ENCODE data around the gene NUAK2. TPM values are rescaled to one million over a fixed set of nuclear protein-coding genes. Genes with fewer than 3 reads are reported as not detected.

NUAK2 gene
- total RNA-seq, 1 donor from 2014 or later, result 4.5 TPM

- no peak for DNase-seq (ENCODE audit: extremely low spot score, unreplicated experiment)
- TF ChIP-seq CTCF (IDR thresholded peaks at IDR 0.05), result no peak
- no peaks in the 10 kb centered on the region for H3K36me3 Mint-ChIP-seq (ENCODE audit: unreplicated experiment)
- peaks cover 38% of the 10 kb centered on the region for H3K4me1 Mint-ChIP-seq (ENCODE audit: unreplicated experiment)
- peak overlapping the region; percentile 65 for H3K27ac Mint-ChIP-seq (ENCODE audit: unreplicated experiment)
- no peaks in the 10 kb centered on the region for H3K9me3 Mint-ChIP-seq (ENCODE audit: unreplicated experiment)
- H3K4me3 Mint-ChIP-seq (ENCODE audit: unreplicated experiment), result no peak overlapping the region
- peaks cover 3% of the 10 kb centered on the region for H3K27me3 Mint-ChIP-seq (ENCODE audit: unreplicated experiment)
Observed at GRCh38 chr1:205324781-205325180, 3.2 kb upstream of the NUAK2 start.

GRCh38 chr1:205323794-205324193 is 2.2 kb upstream of the NUAK2 start:
- Mint-ChIP-seq H3K36me3 (ENCODE audit: unreplicated experiment) (no peaks in the 10 kb centered on the region), H3K4me3 (ENCODE audit: unreplicated experiment) (no peak overlapping the region)

GRCh38 chr1:205321959-205322283 is 376 bp upstream of the NUAK2 start:
- Mint-ChIP-seq H3K27me3 (ENCODE audit: unreplicated experiment) (peaks cover 3% of the 10 kb centered on the region), H3K4me1 (ENCODE audit: unreplicated experiment) (peaks cover 64% of the 10 kb centered on the region), H3K4me3 (ENCODE audit: unreplicated experiment) (peak overlapping the region; percentile 2), H3K36me3 (ENCODE audit: unreplicated experiment) (no peaks in the 10 kb centered on the region), H3K27ac (ENCODE audit: unreplicated experiment) (no peak overlapping the region), H3K9me3 (ENCODE audit: unreplicated experiment) (no peaks in the 10 kb centered on the region)
- DNase-seq (ENCODE audit: extremely low spot score, unreplicated experiment), result no peak
- TF ChIP-seq CTCF (IDR thresholded peaks at IDR 0.05), result no peak

More at GRCh38 chr1:205323794-205324193, 2.2 kb upstream of the NUAK2 start:
- Mint-ChIP-seq H3K27ac (ENCODE audit: unreplicated experiment) (no peak overlapping the region), H3K9me3 (ENCODE audit: unreplicated experiment) (no peaks in the 10 kb centered on the region), H3K27me3 (ENCODE audit: unreplicated experiment) (peaks cover 3% of the 10 kb centered on the region), H3K4me1 (ENCODE audit: unreplicated experiment) (peaks cover 48% of the 10 kb centered on the region)
- TF ChIP-seq CTCF (IDR thresholded peaks at IDR 0.05), result no peak
- no peak for DNase-seq (ENCODE audit: extremely low spot score, unreplicated experiment)

GRCh38 chr1:205319081-205320018 is 2.2 kb downstream of the NUAK2 start:
- no peak for DNase-seq (ENCODE audit: extremely low spot score, unreplicated experiment)
- no peak for TF ChIP-seq CTCF (IDR thresholded peaks at IDR 0.05)
- Mint-ChIP-seq H3K4me1 (ENCODE audit: unreplicated experiment) (peaks cover 59% of the 10 kb centered on the region), H3K27ac (ENCODE audit: unreplicated experiment) (peak overlapping the region; percentile 89), H3K36me3 (ENCODE audit: unreplicated experiment) (no peaks in the 10 kb centered on the region), H3K4me3 (ENCODE audit: unreplicated experiment) (peak overlapping the region; percentile 95), H3K27me3 (ENCODE audit: unreplicated experiment) (no peaks in the 10 kb centered on the region), H3K9me3 (ENCODE audit: unreplicated experiment) (no peaks in the 10 kb centered on the region)

GRCh38 chr1:205318231-205318991 is 3.1 kb downstream of the NUAK2 start:
- Mint-ChIP-seq H3K27me3 (ENCODE audit: unreplicated experiment) (no peaks in the 10 kb centered on the region), H3K4me3 (ENCODE audit: unreplicated experiment) (peak overlapping the region; percentile 47), H3K9me3 (ENCODE audit: unreplicated experiment) (no peaks in the 10 kb centered on the region), H3K36me3 (ENCODE audit: unreplicated experiment) (no peaks in the 10 kb centered on the region), H3K27ac (ENCODE audit: unreplicated experiment) (peak overlapping the region; percentile 57), H3K4me1 (ENCODE audit: unreplicated experiment) (peaks cover 68% of the 10 kb centered on the region)
- no peak for DNase-seq (ENCODE audit: extremely low spot score, unreplicated experiment)
- TF ChIP-seq CTCF (IDR thresholded peaks at IDR 0.05), result no peak

Measured in osteocyte (in vitro differentiated cells).